ENCODE measurements around the gene ARHGAP18. TPM values are rescaled to one million over a fixed set of nuclear protein-coding genes. Genes with fewer than 3 reads are reported as not detected.

ARHGAP18 gene
- total and polyA plus RNA-seq, 4 donors = 1.6 to 8.0 (median 3.0) TPM

GRCh38 chr6:129685662-129686031, 24.3 kb downstream of the ARHGAP18 start:
- peaks cover 0 to 3% (median 0%) of the 10 kb centered on the region in 4 donors for H3K4me1 ChIP-seq (ENCODE audit: control insufficient read depth in 4 of 4, insufficient read depth in 4 of 4, low read length in 3 of 4)
- no peaks in the 10 kb centered on the region for H3K36me3 ChIP-seq (ENCODE audit: control insufficient read depth in 4 of 4, insufficient read depth in 3 of 4, low read depth in 1 of 4, low read length in 3 of 4)
- no peaks in the 10 kb centered on the region for H3K27me3 ChIP-seq (ENCODE audit: control insufficient read depth in 4 of 4, insufficient read depth in 4 of 4, low read length in 3 of 4)
- no peak overlapping the region for H3K4me3 ChIP-seq (ENCODE audit: low read depth in 1 of 3, low read length in 3 of 3)
- peak overlapping the region in 1 of 2 donors; percentile 61 for H3K27ac ChIP-seq (ENCODE audit: low read depth in 1 of 2, low read length in 2 of 2)
- 83% methylated on average over 5 of the region's 5 CpGs for WGBS
- TF ChIP-seq TAF1 (conservative IDR thresholded peaks at IDR 0.05) (no peak), HNF4A (conservative IDR thresholded peaks at IDR 0.05) (no peak), ATF3 (IDR thresholded peaks at IDR 0.05) (no peak), FOXA1 (IDR thresholded peaks at IDR 0.05) (no peak), GABPA (IDR thresholded peaks at IDR 0.05 in 1 of 2, conservative IDR thresholded peaks at IDR 0.05 in 1 of 2) (no peak)
- no peak overlapping the region for H3K9ac ChIP-seq (ENCODE audit: low read depth in 1 of 2, low read length in 2 of 2)
- no peaks in the 10 kb centered on the region for H3K9me3 ChIP-seq (ENCODE audit: control insufficient read depth in 4 of 4, low read length in 3 of 4)
- DNase-seq (ENCODE audit: low spot score) = no peak

DNA sequence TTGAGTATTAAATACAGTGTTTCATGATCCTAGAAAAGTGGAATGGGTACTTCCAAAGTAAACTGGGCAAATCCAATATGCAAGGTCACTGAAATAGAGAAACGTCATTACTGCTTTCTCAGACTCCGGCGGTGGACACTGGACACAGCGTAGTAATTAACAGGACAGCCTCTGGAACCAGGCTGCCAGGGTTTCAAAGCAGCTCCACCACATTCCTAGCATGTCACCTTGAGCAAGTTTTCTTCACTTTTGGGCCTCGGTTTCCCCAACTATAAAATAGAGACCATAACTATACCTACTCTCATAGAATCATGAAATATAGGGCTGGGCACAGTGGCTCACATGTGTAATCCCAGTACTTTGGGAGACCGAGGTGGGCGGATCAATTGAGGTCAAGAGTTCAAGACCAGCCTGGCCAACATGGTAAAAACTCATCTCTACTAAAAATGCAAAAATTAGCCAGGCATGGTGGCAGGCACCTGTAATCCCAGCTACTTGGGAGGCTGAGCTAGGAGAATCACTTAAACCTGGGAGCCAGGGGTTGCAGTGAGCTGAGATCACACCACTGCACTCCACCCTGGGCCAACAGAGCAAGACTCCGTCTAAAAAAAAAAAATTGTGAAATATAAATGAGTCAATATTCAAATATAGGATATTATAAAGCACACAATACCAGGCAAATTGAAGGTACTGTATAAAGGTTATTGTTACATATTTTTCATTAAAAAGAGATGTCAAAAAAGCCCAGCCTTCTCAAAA, 24.9 kb downstream of the ARHGAP18 start:
- Histone ChIP-seq H3K27ac (ENCODE audit: low read depth in 1 of 2, low read length in 2 of 2) (peak overlapping the region; percentile 14 to 72), H3K9ac (ENCODE audit: low read depth in 1 of 2, low read length in 2 of 2) (no peak overlapping the region)

More for the DNA sequence above, 24.9 kb downstream of the ARHGAP18 start:
- Histone ChIP-seq H3K36me3 (ENCODE audit: control insufficient read depth in 4 of 4, insufficient read depth in 3 of 4, low read depth in 1 of 4, low read length in 3 of 4) (no peaks in the 10 kb centered on the region), H3K9me3 (ENCODE audit: control insufficient read depth in 4 of 4, low read length in 3 of 4) (no peaks in the 10 kb centered on the region), H3K4me3 (ENCODE audit: low read depth in 1 of 3, low read length in 3 of 3) (no peak overlapping the region), H3K4me1 (ENCODE audit: control insufficient read depth in 4 of 4, insufficient read depth in 4 of 4, low read length in 3 of 4) (peaks cover 0 to 3% (median 0%) of the 10 kb centered on the region in 4 donors), H3K27me3 (ENCODE audit: control insufficient read depth in 4 of 4, insufficient read depth in 4 of 4, low read length in 3 of 4) (no peaks in the 10 kb centered on the region)
- no peak for TF ChIP-seq RAD21 (IDR thresholded peaks at IDR 0.05)
- TF ChIP-seq MAX (IDR thresholded peaks at IDR 0.05) = no peak
- TF ChIP-seq, protein P1, sequence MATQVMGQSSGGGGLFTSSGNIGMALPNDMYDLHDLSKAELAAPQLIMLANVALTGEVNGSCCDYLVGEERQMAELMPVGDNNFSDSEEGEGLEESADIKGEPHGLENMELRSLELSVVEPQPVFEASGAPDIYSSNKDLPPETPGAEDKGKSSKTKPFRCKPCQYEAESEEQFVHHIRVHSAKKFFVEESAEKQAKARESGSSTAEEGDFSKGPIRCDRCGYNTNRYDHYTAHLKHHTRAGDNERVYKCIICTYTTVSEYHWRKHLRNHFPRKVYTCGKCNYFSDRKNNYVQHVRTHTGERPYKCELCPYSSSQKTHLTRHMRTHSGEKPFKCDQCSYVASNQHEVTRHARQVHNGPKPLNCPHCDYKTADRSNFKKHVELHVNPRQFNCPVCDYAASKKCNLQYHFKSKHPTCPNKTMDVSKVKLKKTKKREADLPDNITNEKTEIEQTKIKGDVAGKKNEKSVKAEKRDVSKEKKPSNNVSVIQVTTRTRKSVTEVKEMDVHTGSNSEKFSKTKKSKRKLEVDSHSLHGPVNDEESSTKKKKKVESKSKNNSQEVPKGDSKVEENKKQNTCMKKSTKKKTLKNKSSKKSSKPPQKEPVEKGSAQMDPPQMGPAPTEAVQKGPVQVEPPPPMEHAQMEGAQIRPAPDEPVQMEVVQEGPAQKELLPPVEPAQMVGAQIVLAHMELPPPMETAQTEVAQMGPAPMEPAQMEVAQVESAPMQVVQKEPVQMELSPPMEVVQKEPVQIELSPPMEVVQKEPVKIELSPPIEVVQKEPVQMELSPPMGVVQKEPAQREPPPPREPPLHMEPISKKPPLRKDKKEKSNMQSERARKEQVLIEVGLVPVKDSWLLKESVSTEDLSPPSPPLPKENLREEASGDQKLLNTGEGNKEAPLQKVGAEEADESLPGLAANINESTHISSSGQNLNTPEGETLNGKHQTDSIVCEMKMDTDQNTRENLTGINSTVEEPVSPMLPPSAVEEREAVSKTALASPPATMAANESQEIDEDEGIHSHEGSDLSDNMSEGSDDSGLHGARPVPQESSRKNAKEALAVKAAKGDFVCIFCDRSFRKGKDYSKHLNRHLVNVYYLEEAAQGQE (IDR thresholded peaks at IDR 0.05) = no peak
- no peak for TF ChIP-seq NR2F2 (IDR thresholded peaks at IDR 0.05)
- TF ChIP-seq, protein P2, sequence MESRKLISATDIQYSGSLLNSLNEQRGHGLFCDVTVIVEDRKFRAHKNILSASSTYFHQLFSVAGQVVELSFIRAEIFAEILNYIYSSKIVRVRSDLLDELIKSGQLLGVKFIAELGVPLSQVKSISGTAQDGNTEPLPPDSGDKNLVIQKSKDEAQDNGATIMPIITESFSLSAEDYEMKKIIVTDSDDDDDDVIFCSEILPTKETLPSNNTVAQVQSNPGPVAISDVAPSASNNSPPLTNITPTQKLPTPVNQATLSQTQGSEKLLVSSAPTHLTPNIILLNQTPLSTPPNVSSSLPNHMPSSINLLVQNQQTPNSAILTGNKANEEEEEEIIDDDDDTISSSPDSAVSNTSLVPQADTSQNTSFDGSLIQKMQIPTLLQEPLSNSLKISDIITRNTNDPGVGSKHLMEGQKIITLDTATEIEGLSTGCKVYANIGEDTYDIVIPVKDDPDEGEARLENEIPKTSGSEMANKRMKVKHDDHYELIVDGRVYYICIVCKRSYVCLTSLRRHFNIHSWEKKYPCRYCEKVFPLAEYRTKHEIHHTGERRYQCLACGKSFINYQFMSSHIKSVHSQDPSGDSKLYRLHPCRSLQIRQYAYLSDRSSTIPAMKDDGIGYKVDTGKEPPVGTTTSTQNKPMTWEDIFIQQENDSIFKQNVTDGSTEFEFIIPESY (IDR thresholded peaks at IDR 0.05) = no peak
- TF ChIP-seq FOXA1 (IDR thresholded peaks at IDR 0.05) = no peak
- no peak for TF ChIP-seq GABPA (IDR thresholded peaks at IDR 0.05 in 1 of 2, conservative IDR thresholded peaks at IDR 0.05 in 1 of 2)
- no peak for TF ChIP-seq YY1 (IDR thresholded peaks at IDR 0.05)
- TF ChIP-seq, protein P3, sequence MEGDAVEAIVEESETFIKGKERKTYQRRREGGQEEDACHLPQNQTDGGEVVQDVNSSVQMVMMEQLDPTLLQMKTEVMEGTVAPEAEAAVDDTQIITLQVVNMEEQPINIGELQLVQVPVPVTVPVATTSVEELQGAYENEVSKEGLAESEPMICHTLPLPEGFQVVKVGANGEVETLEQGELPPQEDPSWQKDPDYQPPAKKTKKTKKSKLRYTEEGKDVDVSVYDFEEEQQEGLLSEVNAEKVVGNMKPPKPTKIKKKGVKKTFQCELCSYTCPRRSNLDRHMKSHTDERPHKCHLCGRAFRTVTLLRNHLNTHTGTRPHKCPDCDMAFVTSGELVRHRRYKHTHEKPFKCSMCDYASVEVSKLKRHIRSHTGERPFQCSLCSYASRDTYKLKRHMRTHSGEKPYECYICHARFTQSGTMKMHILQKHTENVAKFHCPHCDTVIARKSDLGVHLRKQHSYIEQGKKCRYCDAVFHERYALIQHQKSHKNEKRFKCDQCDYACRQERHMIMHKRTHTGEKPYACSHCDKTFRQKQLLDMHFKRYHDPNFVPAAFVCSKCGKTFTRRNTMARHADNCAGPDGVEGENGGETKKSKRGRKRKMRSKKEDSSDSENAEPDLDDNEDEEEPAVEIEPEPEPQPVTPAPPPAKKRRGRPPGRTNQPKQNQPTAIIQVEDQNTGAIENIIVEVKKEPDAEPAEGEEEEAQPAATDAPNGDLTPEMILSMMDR (IDR thresholded peaks at IDR 0.05; ENCODE audit: low read depth, low read length, missing input control) = no peak
- TF ChIP-seq RXRA (IDR thresholded peaks at IDR 0.05) = no peak
- TF ChIP-seq JUND (IDR thresholded peaks at IDR 0.05) = no peak
- no peak for TF ChIP-seq EGR1 (IDR thresholded peaks at IDR 0.05; ENCODE audit: low read depth in 2 of 2)
- no peak for TF ChIP-seq HNF4G (IDR thresholded peaks at IDR 0.05)
- TF ChIP-seq TAF1 (conservative IDR thresholded peaks at IDR 0.05) = no peak
- no peak for TF ChIP-seq FOXA2 (IDR thresholded peaks at IDR 0.05)
- no peak for TF ChIP-seq ATF3 (IDR thresholded peaks at IDR 0.05)
- no peak for TF ChIP-seq HNF4A (conservative IDR thresholded peaks at IDR 0.05)
- no peak for DNase-seq (ENCODE audit: low spot score)
- 77% methylated on average over 8 of the region's 8 CpGs for WGBS

Data from liver (tissue), 9 donors.